HFFc6 (cell line): ENCODE results near the gene MCU. TPM values are rescaled to one million over a fixed set of nuclear protein-coding genes. Genes with fewer than 3 reads are reported as not detected.

Experiments used
- DNase-seq: peaks from one replicate; pipeline ENCODE4 v3.0.0-alpha.2; 2018
- H3K27ac Mint-ChIP-seq: 2 replicates; pipeline ENCODE4 v1.8.0; 2020; ENCODE audit warnings: mild to moderate bottlenecking, mixed read lengths
- H3K27me3 Mint-ChIP-seq: 2 replicates; pipeline ENCODE4 v1.8.0; 2021; ENCODE audit warnings: mild to moderate bottlenecking, moderate library complexity, mixed read lengths; ENCODE audit not compliant: insufficient read depth
- H3K36me3 Mint-ChIP-seq: 2 replicates; pipeline ENCODE4 v1.8.0; 2021; ENCODE audit warnings: low read depth, mixed read lengths
- H3K4me1 Mint-ChIP-seq: 2 replicates; pipeline ENCODE4 v1.8.0; 2020; ENCODE audit warnings: low read depth, mixed read lengths
- H3K4me3 Mint-ChIP-seq: 2 replicates; pipeline ENCODE4 v1.8.0; 2020; ENCODE audit warnings: mild to moderate bottlenecking, moderate library complexity, mixed read lengths
- H3K9me3 Mint-ChIP-seq: 2 replicates; pipeline ENCODE4 v1.8.0; 2020; ENCODE audit warnings: mild to moderate bottlenecking, mixed read lengths
- CTCF ChIP-seq: fragments of 200-600 bp; sonication (generic); IDR thresholded peaks from 2 replicates; pipeline ENCODE4 v1.5.0; 2021; ENCODE audit warnings: antibody characterized with exemption, mild to moderate bottlenecking
- total RNA-seq, 6 experiments: library from RNA; stranded (reverse); fragmentation: NEBNext Ultra II Directional; extraction: Animal tissue kit (Norgen Biotek cat#: 25700); gene quantifications; 2 replicates in 1 of 6; 3 replicates in 5 of 6; pipeline ENCODE4 v1.2.3, GENCODE V29; 2021

The MCU gene
- total RNA-seq, 6 experiments from 2014 or later, result 28.3 to 36.2 (median 32.3) TPM

- Mint-ChIP-seq H3K27me3 (no peaks in the 10 kb centered on the region), H3K4me3 (no peak overlapping the region), H3K9me3 (no peaks in the 10 kb centered on the region), H3K4me1 (peaks cover 35% of the 10 kb centered on the region), H3K27ac (no peak overlapping the region), H3K36me3 (peaks cover 15% of the 10 kb centered on the region)
- TF ChIP-seq CTCF, result no peak
- DNase-seq, result no peak
Measured at GRCh38 chr10:72818076-72818475, 126.1 kb downstream of the MCU start.

GRCh38 chr10:72819053-72819452 lies 127.1 kb downstream of the MCU start:
- Mint-ChIP-seq H3K27ac (no peak overlapping the region), H3K4me3 (no peak overlapping the region), H3K9me3 (no peaks in the 10 kb centered on the region), H3K36me3 (peaks cover 15% of the 10 kb centered on the region), H3K4me1 (peaks cover 26% of the 10 kb centered on the region), H3K27me3 (no peaks in the 10 kb centered on the region)
- TF ChIP-seq CTCF, result no peak
- DNase-seq, result no peak

GRCh38 chr10:72821606-72822005 lies 129.7 kb downstream of the MCU start:
- Mint-ChIP-seq H3K27me3 (no peaks in the 10 kb centered on the region), H3K36me3 (peaks cover 15% of the 10 kb centered on the region), H3K9me3 (no peaks in the 10 kb centered on the region), H3K27ac (no peak overlapping the region), H3K4me3 (no peak overlapping the region), H3K4me1 (peaks cover 18% of the 10 kb centered on the region)
- no peak for TF ChIP-seq CTCF
- DNase-seq, result peak; percentile 52

GRCh38 chr10:72822342-72822986 lies 130.5 kb downstream of the MCU start:
- peaks cover 15% of the 10 kb centered on the region for H3K36me3 Mint-ChIP-seq

GRCh38 chr10:72825163-72825562 lies 133.2 kb downstream of the MCU start:
- Mint-ChIP-seq H3K9me3 (no peaks in the 10 kb centered on the region), H3K4me1 (peaks cover 22% of the 10 kb centered on the region), H3K36me3 (peaks cover 15% of the 10 kb centered on the region), H3K27ac (no peak overlapping the region), H3K4me3 (no peak overlapping the region), H3K27me3 (no peaks in the 10 kb centered on the region)
- no peak for DNase-seq
- no peak for TF ChIP-seq CTCF

More at GRCh38 chr10:72822342-72822986, 130.5 kb downstream of the MCU start:
- H3K4me1 Mint-ChIP-seq, result peaks cover 18% of the 10 kb centered on the region
- H3K27ac Mint-ChIP-seq, result no peak overlapping the region
- no peak for DNase-seq
- no peak for TF ChIP-seq CTCF
- H3K27me3 Mint-ChIP-seq, result no peaks in the 10 kb centered on the region
- no peaks in the 10 kb centered on the region for H3K9me3 Mint-ChIP-seq
- no peak overlapping the region for H3K4me3 Mint-ChIP-seq

GRCh38 chr10:72826346-72826745 lies 134.4 kb downstream of the MCU start:
- H3K27me3 Mint-ChIP-seq, result no peaks in the 10 kb centered on the region
- H3K27ac Mint-ChIP-seq, result no peak overlapping the region
- no peak for DNase-seq
- TF ChIP-seq CTCF, result no peak
- H3K9me3 Mint-ChIP-seq, result no peaks in the 10 kb centered on the region
- H3K4me1 Mint-ChIP-seq, result peaks cover 28% of the 10 kb centered on the region
- peaks cover 15% of the 10 kb centered on the region for H3K36me3 Mint-ChIP-seq
- H3K4me3 Mint-ChIP-seq, result no peak overlapping the region
